HG02885 (cell line): ENCODE data around the gene CD7.
A peak's percentile ranks its signal among the peaks of the same experiment; 100 is the strongest.
"Not testable (repeated sequence)": the region's sequence is repeated elsewhere in the genome, so short reads cannot be mapped to it uniquely, and the experiment has no call there.

ENCODE experiments used
- ATAC-seq: cut with Tn5 transposase; IDR thresholded peaks from one replicate; pipeline ENCODE4 v1.9.1; 2021; ENCODE audit warnings: mild to moderate bottlenecking; ENCODE audit not compliant: unreplicated experiment, poor library complexity

Gene CD7

GRCh38 chr17:82317394-82318168, at the start of gene CD7:
TSS of gene CD7 (minus strand) at chr17:82317608. CDS start at chr17:82317495, 113 bp downstream.
- no peak for ATAC-seq

DNA sequence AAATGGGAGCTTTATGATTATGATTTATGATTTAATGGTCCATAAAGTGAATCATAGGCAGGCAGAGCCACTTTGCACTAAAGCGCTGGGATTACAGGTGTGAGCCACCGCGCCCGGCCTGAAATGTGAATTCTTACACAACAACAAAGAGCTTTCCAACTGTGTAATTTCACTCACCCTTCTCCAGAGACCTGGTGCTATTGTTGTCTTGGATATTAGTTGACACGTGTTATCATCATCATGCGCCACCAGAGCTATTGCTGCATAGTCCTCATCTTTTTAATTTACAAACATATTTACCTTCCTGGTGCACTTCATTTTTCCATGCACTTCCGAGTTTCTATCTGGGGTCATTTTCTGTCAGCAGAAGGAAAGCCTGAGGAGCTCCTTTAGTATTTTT, 49.3 kb upstream of the CD7 start:
- ATAC-seq, result no peak

DNA sequence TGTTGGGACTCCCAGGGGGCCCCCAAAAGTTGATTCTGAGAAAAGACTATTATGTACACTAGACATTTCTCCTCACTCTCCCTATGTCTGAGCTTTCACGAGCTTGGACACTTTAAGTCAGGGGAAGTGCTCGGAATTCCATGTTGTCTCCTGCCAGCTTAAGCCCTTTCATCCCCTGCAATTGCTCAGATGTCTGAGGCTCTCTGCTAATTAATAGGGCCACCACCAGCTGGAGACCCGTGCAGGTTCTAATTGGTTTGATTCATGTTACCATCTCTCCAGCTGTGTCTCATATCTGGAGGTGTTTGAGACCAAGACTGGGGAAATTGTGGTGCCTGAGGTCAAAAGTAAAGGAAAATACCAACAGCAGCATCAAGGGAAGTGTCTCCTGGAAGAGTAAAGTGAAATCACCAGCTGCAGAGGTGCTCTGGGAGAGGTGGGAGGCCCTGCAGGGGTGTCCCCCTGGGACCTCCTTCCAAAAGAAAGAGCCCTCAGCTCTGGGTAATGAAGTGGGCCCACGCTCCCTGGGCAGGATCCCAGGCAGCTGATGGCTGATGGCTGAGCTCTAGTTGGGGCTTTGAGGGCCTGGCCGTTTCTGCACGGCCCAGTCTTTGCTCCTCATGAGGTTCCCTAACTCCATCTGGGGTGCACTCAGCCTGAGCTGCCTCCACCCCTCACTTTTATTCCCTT, 48.3 kb upstream of the CD7 start:
- no peak for ATAC-seq

- ATAC-seq, result no peak
These were observed 44.7 kb upstream of the CD7 start for GRCh38 chr17:82361885-82362633.

- not testable (repeated sequence) for ATAC-seq
These were observed 42.2 kb upstream of the CD7 start for GRCh38 chr17:82359451-82360074.

DNA sequence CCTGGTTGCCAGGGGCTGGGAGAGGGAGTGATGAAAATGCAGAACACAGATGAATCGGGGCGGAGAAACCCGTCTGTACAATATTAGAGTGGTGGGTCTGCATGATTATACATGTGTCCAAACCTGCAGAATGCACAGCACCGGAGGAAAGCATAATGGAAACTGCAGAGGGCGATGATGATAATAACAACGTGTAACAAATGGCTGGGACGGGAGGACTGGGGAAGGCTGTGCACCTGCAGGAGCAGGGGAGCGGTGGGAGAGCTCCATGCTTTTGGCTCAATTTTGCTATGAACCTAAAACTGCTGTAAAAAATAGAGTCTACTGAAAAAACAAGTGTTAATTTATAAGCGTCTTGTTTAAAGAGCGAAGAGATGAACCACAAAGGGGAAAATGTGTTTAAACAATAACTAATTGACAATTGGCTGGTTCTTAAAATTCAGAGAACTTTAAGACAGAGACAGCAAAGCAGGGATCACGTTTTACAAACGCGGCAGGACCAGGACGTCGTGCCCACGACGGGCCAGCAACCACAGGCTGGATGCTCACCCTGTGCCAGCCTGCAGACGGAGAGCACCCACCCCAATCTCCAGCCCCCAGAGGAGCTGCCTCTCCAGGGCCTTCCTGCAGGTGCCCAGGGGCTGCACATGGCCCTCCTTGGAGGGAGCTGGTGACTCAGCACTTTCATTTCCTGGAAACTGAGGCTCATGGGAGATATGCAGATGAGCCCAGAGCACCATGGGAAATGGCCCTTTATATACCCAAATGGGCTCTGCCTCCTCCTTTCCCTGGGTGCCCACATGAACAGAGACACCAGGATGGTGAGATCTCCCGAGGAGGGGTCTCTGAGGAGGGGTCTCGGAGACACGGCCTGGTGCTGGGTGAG, 41.3 kb upstream of the CD7 start, which contains the start of gene TEX19:
TEX19 (plus strand) TSS at position 783 of the 886 bp plus-strand sequence. CDS start 2,904 bp downstream, outside the sequence.
- ATAC-seq, result no peak

- ATAC-seq, result no peak
These were observed 40.0 kb upstream of the CD7 start for GRCh38 chr17:82357394-82357793.

- ATAC-seq, result no peak
These were observed 39.5 kb upstream of the CD7 start for GRCh38 chr17:82356845-82357355.

- ATAC-seq, result no peak
These were observed 38.5 kb upstream of the CD7 start for GRCh38 chr17:82355770-82356427.

DNA sequence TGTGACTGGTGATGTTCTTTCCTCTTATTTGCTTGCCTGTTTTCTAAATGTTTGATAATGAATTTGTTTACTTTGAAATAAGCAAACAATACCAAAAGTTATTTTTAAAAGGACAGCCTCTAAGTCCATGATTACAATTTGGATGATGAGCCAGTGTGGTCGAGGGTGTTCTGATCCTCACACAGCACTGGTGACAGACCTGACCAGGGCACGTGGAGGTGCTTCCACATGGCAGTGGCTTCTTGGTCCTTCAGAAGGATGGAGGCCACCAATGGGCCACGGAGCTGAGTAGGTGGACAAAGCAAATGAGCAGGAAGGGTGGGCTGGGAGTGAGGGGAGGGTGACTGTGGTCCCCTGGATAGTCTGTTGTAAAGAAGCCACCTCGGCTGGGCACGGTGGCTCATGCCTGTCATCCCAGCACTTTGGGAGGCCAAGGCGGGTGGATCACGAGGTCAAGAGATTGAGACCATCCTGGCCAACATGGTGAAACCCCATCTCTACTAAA, 37.4 kb upstream of the CD7 start:
- no peak for ATAC-seq

GRCh38 chr17:82353484-82353883, 36.1 kb upstream of the CD7 start:
- ATAC-seq, result no peak

DNA sequence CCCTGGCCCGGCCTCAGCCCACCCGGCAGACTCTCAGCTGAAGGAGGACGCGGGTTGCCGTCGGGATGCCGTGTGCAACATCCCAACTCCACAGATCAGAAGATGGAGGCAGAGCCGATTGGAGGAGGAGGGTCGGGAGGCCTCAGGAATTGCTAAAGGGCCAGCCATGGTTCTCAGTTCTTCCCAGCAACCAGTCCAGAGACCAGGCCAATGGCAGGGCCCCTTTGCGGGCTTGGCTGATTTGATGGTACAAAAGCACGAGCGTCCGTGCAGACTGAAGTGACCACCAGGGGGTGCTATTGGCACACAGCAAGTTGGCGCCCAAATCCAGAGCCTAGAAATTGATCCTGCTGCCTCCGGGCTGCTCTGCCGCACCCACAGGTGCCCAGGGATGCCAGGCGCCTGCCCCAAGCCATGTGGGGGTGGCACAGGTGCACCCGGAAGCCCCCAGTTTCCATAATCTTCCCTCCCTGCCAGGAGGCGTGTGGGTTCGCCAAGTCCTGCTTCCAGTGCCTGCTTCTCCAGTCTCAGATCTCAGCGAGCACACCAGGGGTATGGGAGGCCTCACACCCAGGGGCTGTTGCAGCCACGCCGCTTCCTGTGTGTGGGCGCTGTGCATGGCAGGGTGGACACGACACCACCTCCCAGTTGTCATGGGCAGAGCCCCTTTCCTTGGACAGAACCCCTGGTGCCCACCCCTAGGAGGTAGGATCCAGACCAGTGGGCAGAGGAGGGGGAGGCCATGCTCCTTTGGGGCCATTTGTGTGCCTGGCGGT, 34.5 kb upstream of the CD7 start:
- ATAC-seq, result peak; percentile 40

DNA sequence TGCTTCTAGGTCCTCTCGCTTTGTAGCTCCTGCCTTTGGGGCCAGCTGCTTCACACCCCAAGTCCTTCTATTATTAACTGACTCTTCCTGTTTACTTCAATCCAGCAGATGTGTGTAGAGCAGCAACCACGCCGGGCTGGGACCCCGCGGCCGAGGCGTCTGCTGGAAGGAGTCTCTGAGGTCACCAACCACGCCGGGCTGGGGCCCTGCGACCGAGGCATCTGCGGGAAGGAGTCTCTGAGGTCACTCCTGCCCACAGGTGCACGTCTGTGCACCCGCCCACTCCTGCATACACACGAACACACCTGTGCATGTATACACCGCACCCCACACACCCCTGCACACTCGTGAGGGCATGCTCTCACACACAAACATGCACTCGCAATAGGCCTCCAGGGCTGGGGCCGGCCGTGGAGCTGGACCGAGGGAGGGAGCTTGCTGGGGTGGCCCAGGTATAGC, 33.9 kb upstream of the CD7 start:
- ATAC-seq, result no peak

- no peak for ATAC-seq
These were observed 33.0 kb upstream of the CD7 start for GRCh38 chr17:82350182-82351030.

- ATAC-seq, result no peak
These were observed 31.9 kb upstream of the CD7 start for GRCh38 chr17:82349287-82349701.

DNA sequence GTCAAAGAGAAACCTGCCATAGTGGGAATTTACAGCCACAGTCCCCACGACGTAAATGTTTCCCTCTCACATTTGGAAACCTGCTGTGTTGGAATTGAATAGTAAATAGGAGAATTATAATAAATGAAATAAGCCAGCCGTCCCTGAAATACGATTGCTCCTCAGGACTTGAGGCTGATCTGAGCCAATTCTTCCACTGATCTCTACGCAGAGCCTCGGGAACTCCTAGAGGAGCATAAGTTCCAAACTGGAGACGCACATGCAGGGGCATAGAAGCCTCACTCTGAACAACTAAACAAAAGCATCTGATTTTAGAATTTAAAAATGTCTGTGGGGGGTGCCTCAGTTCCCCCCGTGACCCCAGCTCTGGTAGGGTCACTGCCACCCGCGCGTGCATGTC, 31.5 kb upstream of the CD7 start:
- no peak for ATAC-seq

GRCh38 chr17:82348434-82348833, 31.0 kb upstream of the CD7 start:
- ATAC-seq, result no peak
